NAMALWA (cell line): ENCODE results near the gene TPSG1.
"Not testable (repeated sequence)": the region's sequence is repeated elsewhere in the genome, so short reads cannot be mapped to it uniquely, and the experiment has no call there.

Experiments used
- DNase-seq: peaks from one replicate; pipeline ENCODE4 v3.0.0-alpha.2; 2015; ENCODE audit warnings: low spot score

TPSG1 gene

DNA sequence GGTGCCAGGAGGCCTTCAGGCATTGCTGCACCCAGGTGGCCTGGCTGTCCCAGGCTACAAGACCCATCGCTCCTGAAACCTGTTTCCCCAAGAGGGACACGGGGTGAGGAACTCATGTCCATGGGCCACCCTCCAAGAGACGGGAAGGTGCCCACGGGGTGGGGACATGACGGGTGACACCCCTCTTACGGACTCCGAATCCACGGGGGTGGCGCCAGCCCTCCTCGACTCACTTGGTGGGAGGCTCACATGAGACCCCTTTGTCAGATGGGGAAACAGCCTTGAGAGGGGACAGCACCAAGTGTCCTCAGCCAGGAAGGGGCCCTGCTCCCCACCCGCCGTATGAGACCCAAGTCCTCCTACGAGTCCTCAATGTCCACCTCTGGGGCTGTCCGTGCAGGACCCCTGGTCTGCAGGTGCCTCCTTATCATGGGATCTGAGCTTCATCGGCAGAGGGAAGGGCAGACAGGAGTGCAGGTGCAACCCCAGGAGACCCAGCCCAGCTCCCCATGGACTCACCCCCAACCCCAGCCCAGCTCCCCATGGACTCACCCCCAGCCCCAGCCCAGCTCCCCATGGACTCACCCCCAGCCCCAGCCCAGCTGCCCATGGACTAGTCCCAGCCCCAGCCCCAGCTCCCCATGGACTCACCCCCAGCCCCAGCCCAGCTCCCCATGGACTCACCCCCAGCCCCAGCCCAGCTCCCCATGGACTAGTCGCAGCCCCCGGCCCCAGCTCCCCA lies 5.6 kb upstream of the TPSG1 start:
- not testable (repeated sequence) for DNase-seq

DNA sequence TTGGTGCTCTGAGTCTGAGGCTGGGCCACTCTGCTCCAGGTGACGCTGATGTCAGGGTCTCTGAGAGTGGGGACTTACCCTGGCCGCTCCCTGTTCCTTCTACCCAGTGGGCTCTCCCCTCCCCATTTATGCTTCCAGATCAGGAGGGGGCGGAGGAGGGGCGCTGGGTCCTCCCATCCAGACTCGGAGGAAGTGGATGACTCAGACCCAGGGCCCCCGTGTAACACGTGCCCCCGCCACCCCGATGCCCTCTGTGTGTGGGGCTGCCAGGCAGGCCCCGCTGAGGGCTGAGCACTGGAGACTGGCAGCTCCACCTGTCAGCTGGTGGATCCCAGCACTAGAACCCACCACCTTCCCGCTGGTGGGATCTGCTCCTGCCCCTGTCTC lies 5.0 kb upstream of the TPSG1 start, which contains the start of gene TPSB2:
TPSB2 (minus strand) TSS at position 101 of the 387 bp plus-strand sequence. CDS start 233 bp downstream, outside the sequence.
- not testable (repeated sequence) for DNase-seq

DNA sequence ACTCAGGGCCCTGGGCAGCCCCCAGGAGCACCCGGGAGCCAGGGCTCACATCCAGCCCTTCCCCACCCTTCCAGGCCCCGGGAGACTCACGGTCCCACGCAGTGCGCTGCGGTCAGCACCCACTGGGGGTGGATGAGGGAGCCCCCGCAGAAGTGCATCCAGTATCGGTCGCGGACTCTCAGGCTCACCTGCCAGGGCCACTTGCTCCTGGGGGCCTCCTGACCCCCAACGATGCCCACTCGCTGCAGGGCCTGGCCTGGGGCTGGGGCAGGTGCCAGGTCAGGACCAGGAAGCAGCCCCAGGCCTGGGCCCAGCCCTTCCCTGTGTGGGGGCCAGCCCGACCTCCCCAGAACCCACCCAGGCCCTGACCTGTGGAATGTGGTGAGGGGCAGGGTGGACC lies 4.4 kb upstream of the TPSG1 start:
- DNase-seq = not testable (repeated sequence)

DNA sequence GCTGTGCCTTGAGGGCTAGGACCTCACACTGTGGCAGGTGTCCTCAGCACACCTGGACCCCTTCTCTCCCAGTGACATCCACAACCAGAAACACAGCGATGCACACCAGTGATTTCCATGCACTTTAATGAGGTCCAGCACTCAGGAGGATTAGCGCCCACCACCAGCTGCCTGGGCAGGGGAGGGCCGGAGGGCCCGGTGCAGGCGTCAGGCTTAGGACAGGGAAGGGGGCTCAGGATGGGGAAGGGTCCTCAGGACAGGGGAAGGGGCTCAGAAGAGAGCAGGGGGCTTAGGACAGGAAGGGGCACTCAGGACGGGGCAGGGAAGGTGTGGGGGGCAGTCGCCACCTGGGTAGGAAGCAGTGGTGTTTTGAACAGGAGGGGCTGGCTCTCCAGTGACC lies 3.2 kb upstream of the TPSG1 start:
- DNase-seq = not testable (repeated sequence)

DNA sequence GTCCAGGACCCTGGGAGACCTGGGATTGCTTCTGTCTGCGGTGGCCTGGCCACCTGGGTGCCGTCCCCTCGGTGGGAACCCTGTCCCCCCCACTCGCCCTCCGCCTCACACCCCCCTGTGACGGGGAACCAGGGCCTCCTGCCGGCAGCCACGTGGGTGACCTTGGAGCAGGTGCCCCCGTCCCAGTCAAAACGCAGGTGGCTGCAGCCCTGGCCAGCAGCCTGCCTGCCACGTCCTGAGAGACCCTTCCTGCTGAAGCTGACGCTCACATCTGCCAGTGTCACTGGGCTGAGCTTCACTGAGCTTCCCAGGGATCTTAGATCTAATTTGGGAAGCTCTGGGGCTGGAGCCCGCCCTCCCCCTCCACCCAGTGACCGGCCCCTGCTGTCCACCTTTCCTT lies 1.6 kb upstream of the TPSG1 start:
- not testable (repeated sequence) for DNase-seq

DNA sequence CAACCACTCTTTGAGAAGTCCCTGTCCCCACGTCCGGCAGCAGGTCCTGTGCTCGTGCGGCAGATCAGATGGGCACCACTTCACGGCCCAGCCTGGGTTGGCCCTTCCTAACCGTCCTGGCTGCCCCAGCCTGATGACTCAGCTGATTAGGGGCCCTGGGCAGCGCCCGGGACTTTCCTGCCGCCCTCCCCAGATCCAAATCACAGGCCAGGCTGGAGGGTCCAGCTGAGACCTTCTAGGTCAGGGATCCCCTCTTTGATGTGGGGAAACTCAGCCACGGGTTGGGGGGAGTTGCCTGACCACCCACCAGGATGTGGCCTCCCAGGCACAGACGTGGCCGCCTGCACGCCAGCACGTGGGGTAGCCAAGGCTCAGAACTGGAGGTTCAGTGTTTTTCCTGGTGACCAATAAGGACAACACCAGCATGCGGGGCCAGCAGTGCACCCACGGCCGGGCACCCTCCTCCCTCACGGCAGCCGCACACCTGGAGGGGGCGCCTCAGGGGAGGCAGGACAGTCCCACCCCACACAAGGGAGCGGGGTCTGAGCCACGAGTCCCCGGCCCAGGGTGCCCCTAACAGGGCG lies 752 bp upstream of the TPSG1 start:
- not testable (repeated sequence) for DNase-seq

DNA sequence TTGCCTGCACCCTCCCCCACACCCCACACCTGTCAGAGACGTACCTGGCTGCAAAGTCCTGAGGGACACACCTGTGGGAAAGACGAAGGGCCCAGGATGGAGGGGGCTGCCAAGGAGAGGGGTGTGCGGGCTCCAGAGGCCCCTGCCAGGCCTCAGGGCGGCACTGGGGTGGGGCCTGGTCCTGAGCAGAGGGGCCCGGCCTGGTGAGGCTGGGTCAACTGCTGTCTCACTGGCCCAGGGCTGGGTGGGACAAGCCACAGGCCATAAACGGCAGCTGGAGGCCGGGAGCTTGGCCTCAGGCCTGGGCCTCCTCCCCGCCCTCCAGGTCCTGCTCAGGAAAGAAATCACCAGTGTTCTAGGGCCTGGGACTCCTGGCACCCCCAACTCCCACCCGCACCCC lies 510 bp downstream of the TPSG1 start:
- no peak for DNase-seq

DNA sequence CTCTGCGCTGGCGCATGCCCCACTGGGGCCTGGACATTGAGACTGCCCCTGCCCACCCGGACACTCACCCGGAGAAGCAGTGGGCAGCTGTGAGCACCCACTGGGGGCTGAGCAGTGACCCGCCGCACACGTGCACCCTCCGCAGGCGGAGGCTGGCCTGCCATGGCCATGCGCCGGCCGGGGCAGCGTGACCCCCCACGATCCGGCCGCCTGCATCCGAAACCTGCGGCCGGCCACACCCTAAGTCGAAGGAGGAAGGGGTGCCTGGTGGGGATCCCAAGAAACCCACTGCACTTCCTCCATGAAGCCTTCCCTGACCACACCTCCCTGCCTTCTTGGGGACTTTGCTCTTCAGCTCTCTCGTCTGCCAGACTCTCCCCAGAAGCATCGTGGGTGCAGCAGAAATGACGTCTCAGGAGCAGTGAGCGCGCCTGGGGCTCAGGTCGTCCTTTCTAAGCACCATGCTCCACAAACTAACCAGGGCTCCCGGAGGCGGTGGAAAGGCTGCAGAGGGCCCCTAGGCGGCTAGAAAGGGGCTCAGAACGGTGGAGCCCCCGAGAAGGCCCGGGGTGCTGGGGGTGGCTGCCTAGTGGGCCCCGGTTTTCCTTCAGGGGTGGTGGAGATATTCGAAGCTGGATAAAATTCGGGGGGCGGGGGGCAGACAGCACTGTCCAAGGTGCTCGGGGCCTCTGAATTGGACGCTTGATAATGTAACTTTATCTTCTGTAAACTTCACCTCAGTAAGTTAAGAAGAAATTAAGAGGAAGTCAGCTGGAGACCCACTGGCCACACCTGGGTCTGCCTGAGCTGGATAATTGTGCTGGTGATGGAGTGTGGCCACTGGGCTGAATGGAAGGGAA lies 1.5 kb downstream of the TPSG1 start:
- no peak for DNase-seq

DNA sequence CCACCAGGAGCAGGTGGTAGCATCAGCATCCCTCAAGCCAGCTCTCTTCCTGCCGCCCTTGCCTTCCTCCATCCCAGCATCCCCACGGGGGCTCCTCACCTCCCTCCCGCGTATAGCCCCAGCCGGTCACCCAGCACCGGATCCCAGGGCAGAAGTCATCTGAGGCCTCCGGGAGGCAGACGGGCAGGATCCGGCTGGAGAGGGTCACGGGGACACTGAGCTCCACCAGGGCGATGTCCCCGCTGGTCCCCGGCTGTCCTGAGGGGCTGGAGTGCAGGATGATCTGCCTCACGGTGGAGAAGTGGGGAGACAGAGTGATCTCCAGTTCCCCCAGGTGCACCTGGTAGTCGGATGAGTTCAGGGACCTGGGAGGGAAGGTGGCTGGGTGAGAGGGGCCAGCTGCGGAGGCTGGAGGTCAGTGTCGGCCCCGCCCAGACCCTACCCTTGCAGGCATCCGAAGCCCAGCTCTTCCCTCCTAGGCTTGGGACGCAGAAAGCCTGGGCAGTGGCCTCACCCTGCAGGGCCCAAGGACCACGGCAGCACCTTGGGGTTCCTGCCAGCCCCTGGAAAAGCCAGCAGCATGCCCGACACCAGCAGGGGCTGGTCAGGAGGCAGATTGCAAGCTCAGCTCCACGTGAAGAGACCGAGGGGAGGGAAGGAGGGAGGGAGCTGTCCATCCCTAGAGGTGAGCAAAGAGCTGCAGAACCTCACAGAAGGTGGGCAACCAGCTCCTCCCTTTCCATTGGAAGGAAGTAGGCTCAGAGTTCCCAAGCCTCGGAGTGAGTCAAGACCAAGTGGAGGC lies 2.3 kb downstream of the TPSG1 start:
- DNase-seq = no peak

DNA sequence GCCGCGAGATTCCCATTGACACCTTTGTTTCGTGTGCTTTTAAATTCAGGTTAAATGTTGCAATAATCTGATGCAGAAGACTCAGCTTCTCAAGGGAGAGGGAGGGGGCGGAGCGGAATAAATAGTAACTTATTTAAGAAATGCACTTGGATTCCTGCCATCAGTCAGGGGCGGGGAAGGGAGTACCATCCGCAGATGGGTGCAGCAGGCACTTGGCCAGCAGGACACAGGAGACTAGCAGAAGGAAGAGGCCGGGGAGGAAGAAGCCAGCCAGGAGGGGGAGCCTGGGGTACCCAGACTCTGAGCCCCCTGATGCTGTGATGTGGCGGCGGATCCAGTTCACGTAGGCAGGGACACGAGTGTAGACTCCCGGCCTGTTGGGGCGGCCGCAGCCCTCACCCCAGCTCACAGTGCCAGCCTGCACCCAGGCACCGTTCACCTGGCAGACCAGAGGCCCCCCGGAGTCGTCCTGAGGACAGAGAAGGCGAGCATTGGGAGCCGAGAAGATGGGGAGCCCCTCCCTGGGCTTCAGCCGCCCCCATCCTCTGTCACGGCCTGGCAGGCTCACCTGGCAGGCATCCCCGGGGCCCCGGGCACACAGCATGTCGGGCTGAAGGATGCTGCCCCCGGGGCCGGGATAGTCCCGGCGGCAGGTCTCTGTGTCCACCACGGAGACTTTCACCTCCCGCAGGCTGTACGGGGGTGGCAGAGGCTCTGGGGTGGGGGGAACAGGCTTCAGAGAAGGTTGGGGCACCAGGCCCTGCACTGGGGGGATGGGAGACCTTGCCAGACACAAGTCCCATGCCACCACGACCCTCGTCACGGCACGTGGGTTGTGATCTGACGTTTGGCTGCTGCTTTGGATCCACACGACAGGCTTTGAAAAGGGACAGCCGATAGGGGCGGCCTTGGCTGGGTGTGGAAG lies 3.2 kb downstream of the TPSG1 start:
- DNase-seq = no peak

DNA sequence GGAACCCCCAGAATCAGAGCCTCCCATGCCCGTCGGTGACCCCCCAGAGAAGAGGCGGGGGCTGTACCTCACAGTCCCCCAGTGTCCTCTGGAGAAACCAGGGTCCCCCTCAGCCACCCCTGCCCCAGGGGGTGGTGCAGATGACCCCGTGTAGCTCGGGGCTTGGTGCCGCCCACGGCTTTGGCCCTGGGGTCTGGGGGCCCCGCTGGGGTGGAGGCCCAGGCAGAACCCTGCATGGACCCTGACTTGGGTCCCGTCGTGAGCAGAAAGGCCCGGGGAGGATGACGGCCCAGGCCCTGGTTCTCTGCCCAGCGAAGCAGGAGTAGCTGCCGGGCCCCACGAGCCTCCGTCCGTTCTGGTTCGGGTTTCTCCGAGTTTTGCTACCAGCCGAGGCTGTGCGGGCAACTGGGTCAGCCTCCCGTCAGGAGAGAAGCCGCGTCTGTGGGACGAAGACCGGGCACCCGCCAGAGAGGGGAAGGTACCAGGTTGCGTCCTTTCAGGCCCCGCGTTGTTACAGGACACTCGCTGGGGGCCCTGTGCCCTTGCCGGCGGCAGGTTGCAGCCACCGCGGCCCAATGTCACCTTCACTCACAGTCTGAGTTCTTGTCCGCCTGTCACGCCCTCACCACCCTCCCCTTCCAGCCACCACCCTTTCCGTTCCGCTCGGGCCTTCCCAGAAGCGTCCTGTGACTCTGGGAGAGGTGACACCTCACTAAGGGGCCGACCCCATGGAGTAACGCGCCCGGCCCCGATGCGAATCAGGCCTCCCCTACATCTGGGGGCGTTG lies 4.0 kb downstream of the TPSG1 start:
- DNase-seq = no peak

DNA sequence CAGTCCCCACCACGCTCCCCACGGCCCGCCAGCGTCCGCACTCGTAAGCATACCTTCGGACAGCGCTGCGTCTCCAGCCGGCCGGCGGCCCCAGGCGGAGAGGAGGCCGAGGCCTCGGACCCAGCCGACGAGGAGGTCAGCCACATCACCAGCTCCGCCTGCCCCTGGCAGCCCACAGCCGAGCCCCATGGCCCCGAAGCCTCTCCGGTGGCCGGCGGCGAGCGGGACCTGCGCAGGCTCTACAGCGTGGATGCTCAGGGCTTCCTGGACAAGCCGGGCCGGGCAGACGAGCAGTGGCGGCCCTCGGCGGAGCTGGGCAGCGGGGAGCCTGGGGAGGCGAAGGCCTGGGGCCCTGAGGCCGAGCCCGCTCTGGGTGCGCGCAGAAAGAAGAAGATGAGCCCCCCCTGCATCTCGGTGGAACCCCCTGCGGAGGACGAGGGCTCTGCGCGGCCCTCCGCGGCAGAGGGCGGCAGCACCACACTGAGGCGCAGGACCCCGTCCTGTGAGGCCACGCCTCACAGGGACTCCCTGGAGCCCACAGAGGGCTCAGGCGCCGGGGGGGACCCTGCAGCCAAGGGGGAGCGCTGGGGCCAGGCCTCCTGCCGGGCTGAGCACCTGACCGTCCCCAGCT lies 4.9 kb downstream of the TPSG1 start:
- no peak for DNase-seq

DNA sequence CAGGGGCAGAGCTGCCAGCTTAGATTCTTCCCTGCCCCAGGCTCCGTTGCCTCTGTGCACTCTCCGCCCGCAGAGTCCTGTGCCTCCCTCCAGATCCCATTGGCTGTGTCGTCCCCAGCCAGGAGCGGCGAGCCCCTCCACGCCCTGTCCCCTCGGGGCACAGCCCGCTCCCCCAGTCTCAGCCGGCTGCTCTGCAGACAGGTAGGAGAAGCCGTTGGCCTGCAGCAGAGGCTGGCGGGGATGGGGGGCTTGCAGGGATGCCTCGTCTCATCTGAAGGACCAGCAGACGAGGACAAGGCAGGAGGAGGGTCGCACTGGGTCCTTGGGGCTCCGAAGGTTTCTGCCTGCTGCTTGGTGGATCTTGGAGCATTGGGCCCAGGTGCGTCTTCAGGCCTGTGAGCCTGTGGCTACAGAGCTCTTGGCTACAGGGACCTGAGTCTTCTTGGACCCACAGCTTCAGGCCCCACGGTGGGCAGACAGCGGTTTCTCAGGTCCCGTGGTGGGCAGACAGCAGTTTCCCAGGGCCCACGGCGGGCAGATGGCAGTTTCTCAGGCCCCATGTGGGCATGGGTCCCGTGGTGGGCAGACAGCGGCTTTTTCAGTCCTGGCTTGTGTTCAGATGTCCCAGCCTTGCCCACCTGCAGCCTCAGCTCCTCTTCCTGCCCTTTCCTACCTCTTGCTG lies 6.0 kb downstream of the TPSG1 start:
- no peak for DNase-seq

DNA sequence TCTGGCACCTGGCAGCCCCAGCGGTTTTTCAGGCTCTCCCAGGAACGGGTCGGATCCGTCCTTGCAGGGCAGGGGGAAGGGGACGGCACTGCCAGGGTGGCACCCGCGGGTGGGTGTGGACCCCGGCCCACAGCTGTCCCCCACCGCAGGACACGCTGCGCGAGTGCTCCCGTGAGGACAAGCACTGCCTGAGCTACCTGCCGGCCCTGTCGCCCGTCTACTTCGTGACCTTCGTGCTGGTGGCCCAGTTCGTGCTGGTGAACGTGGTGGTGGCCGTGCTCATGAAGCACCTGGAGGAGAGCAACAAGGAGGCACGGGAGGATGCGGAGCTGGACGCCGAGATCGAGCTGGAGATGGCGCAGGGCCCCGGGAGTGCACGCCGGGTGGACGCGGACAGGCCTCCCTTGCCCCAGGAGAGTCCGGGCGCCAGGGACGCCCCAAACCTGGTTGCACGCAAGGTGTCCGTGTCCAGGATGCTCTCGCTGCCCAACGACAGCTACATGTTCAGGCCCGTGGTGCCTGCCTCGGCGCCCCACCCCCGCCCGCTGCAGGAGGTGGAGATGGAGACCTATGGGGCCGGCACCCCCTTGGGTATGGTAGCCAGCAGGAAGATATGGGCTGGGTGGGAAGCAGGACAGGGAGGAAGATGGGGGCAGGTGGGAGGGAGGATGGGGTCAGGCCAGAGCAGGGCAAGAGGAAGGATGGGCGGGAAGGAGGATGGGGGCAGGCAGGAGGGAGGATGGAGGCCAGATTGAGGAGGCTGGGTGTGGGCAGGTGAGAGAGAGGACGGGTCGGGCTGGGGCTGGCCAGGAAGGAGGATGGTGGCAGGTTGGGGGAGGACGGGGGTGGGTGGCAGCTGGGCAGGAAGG lies 6.8 kb downstream of the TPSG1 start:
- no peak for DNase-seq

DNA sequence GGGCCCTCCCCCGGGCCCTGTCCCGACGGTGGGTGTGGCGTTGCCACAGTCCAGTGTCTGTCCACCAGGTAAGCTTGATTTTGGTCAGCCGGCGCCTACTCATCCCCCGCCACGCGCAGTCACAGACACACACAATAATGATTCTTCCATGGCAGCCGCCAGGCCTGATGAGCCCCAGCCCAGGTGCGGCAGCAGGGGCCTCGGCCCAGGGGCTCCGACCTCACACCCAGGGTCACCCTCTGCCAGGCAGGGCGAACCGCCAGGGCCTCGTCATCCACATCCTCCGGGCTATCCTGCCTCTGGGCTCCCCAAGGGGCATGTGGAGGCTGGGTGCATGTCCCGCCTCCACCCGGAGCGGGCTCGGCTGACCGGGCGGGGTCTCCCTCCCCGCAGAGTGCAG lies 7.5 kb downstream of the TPSG1 start:
- DNase-seq = no peak

DNA sequence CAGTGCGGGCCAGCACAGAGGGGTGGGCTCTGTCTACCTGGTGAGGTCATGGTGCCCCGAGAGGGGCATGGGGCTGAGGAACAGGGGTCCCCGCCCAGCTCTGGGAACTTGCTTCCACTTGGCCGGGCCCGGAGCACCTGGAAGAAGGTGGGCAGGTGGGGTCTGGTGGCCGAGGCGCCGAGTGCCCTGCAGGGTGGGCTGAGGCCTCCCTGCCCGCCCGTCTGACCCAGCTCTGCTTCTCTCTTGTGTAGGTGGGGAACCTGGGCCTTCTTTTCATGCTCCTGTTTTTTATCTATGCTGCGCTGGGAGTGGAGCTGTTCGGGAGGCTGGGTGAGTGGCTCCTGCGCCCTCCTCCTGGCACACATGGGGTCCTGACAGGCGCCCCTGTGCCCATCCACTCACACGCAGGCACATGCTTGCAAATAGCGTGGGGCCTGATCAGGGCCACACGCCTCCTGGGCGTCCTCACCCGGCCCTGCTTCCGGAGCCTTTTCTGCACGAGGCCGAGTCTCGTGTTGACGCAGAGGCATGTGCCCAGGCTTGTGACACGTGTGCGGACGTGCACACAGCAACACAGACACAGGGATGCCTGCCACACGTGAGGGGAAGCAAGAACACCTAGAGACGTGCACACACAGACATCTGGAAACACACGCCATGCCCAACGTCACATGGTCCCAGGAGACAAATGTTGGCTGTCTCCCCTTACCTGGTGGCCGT lies 8.2 kb downstream of the TPSG1 start:
- DNase-seq = no peak

DNA sequence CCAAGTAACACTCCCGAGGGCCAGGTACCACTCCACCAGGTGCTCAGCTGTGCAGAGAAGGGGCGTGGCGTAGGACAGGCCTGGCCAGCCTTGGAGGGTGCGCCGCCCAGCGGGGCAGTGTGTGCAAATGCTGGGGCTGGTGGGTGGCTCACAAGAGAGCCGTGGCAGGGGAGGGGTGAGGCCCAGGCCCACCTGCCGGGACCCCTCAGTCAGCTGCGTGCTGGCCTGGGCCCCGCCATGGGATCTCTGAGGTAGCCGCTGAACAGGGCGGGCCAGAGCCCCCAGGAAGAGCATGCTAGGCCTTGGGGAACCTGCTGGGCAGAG lies 8.8 kb downstream of the TPSG1 start:
- DNase-seq = no peak
